GM23248 (cell line): ENCODE data around the gene VSTM2B. TPM values are rescaled to one million over a fixed set of nuclear protein-coding genes. Genes with fewer than 3 reads are reported as not detected.

Experiments
- DNase-seq: peaks from one replicate; pipeline ENCODE4 v3.0.0-alpha.2; 2015
- H2AFZ ChIP-seq: fragments of 200-600 bp; sonication (generic); 2 replicates; pipeline ENCODE4 v1.6.1; 2016; ENCODE audit warnings: antibody characterized with exemption
- H3F3A ChIP-seq: fragments of 200-600 bp; sonication (generic); 2 replicates; pipeline ENCODE4 v1.6.1; 2016; ENCODE audit warnings: mild to moderate bottlenecking, antibody characterized with exemption, mixed run types; ENCODE audit not compliant: insufficient read depth
- H3K27ac ChIP-seq: fragments of 200-600 bp; sonication (generic); 2 replicates; pipeline ENCODE4 v1.5.1; 2016; ENCODE audit warnings: mild to moderate bottlenecking
- H3K27me3 ChIP-seq: fragments of 200-600 bp; sonication (generic); replicated peaks from 2 replicates; pipeline ENCODE4 v1.6.1; 2016; ENCODE audit warnings: mild to moderate bottlenecking; ENCODE audit not compliant: insufficient read depth
- H3K36me3 ChIP-seq: fragments of 200-600 bp; sonication (generic); 2 replicates; pipeline ENCODE4 v1.6.1; 2016; ENCODE audit warnings: low read depth, mild to moderate bottlenecking
- H3K4me1 ChIP-seq: fragments of 200-600 bp; sonication (generic); 2 replicates; pipeline ENCODE4 v1.6.1; 2016; ENCODE audit warnings: mild to moderate bottlenecking; ENCODE audit not compliant: insufficient read depth
- H3K4me2 ChIP-seq: fragments of 200-600 bp; sonication (generic); one replicate; pipeline ENCODE4 v1.6.1; 2016; ENCODE audit warnings: mild to moderate bottlenecking; ENCODE audit not compliant: unreplicated experiment
- H3K4me3 ChIP-seq: fragments of 200-600 bp; sonication (generic); 2 replicates; pipeline ENCODE4 v1.5.1; 2016; ENCODE audit warnings: mild to moderate bottlenecking
- H3K79me2 ChIP-seq: fragments of 200-600 bp; sonication (generic); 2 replicates; pipeline ENCODE4 v1.6.1; 2016; ENCODE audit warnings: mild to moderate bottlenecking; ENCODE audit not compliant: insufficient read depth
- H3K9ac ChIP-seq: fragments of 200-600 bp; sonication (generic); 2 replicates; pipeline ENCODE4 v1.6.1; 2016; ENCODE audit warnings: mild to moderate bottlenecking
- H3K9me2 ChIP-seq: fragments of 200-600 bp; sonication (generic); 2 replicates; pipeline ENCODE4 v1.6.1; 2016; ENCODE audit warnings: mixed run types, mild to moderate bottlenecking, moderate library complexity; ENCODE audit not compliant: insufficient read depth
- H3K9me3 ChIP-seq: fragments of 200-600 bp; sonication (generic); one replicate; pipeline ENCODE4 v1.6.1; 2017; ENCODE audit warnings: low read depth
- H4K20me1 ChIP-seq: fragments of 200-600 bp; sonication (generic); 2 replicates; pipeline ENCODE4 v1.6.0; 2016; ENCODE audit not compliant: insufficient read depth
- EZH2 ChIP-seq: fragments of 200-600 bp; sonication (generic); IDR thresholded peaks from 2 replicates; pipeline ENCODE4 v1.6.1; 2018; ENCODE audit warnings: antibody characterized with exemption, mild to moderate bottlenecking; ENCODE audit not compliant: insufficient read depth, poor library complexity, severe bottlenecking
- EZH2phosphoT487 ChIP-seq: fragments of 200-600 bp; sonication (generic); IDR thresholded peaks from 2 replicates; pipeline ENCODE4 v1.6.1; 2018; ENCODE audit warnings: antibody characterized with exemption, moderate library complexity, mild to moderate bottlenecking, low read depth; ENCODE audit not compliant: insufficient read depth
- WGBS, 2 experiments: methylation state at CpG; one replicate each; pipeline ENCODE4 v1.1.6; 2015 to 2017; ENCODE audit warnings: low lambda C conversion rate in 2 of 2, low coverage in 1 of 2; ENCODE audit errors: missing lambda C conversion rate in 2 of 2; 5-methylcytosine and 5-hydroxymethylcytosine counted together
- in situ Hi-C: fragments of 300-500 bp; cut with MboI; formaldehyde crosslinking; loops from 2 replicates; pipeline ENCODE4 v1.15.0; 2020
- polyA plus RNA-seq: library from polyadenylated mRNA; unstranded; fragments of >200 nt; fragmentation: Nextera tagmentation; extraction: Ambion mirVana; gene quantifications from 2 replicates; pipeline ENCODE4 v1.2.1, GENCODE V29; 2016
- total RNA-seq: library from RNA; depleted of rRNA; stranded (reverse); fragments of >200 nt; shearing (Covaris generic); gene quantifications from 2 replicates; pipeline ENCODE4 v1.2.3, GENCODE V29; 2014

Gene VSTM2B
- total and polyA plus RNA-seq, 2 experiments from 2014 or later, result not detected

- no peaks in the 10 kb centered on the region for H4K20me1 ChIP-seq
- H3K4me3 ChIP-seq, result no peak overlapping the region
- in situ Hi-C loops, result no loop called here
- no peak overlapping the region for H3K9ac ChIP-seq
- H3K36me3 ChIP-seq, result no peaks in the 10 kb centered on the region
- DNase-seq, result no peak
- no peak for TF ChIP-seq EZH2
- TF ChIP-seq EZH2phosphoT487, result no peak
- H3K79me2 ChIP-seq, result no peaks in the 10 kb centered on the region
- no peaks in the 10 kb centered on the region for H3K4me1 ChIP-seq
- WGBS, 2 experiments, result 39 to 46% methylated on average over 9 of the region's 9 CpGs
- H2AFZ ChIP-seq, result no peak overlapping the region
- no peak overlapping the region for H3K4me2 ChIP-seq
- H3K9me3 ChIP-seq, result no peaks in the 10 kb centered on the region
- no peaks in the 10 kb centered on the region for H3K9me2 ChIP-seq
- 0 out of 2 replicates have a peak, but pooled peaks cover 4% of the 10 kb centered on the region for H3K27me3 ChIP-seq
- H3F3A ChIP-seq, result no peaks in the 10 kb centered on the region
- H3K27ac ChIP-seq, result no peak overlapping the region
Observed at GRCh38 chr19:29516821-29517395, 8.9 kb upstream of the VSTM2B start.

GRCh38 chr19:29517412-29517811 lies 8.4 kb upstream of the VSTM2B start:
- H3F3A ChIP-seq, result no peaks in the 10 kb centered on the region
- H3K27ac ChIP-seq, result no peak overlapping the region
- no peak for DNase-seq
- no peak for TF ChIP-seq EZH2phosphoT487
- no peaks in the 10 kb centered on the region for H3K79me2 ChIP-seq
- H3K9ac ChIP-seq, result no peak overlapping the region
- WGBS, 2 experiments, result 27 to 41% methylated on average over 4 of the region's 4 CpGs
- H3K9me2 ChIP-seq, result no peaks in the 10 kb centered on the region
- H3K36me3 ChIP-seq, result no peaks in the 10 kb centered on the region
- peaks cover 9% of the 10 kb centered on the region; the same call in 1 of the 2 replicates for H3K27me3 ChIP-seq
- no peak overlapping the region for H2AFZ ChIP-seq
- no peak overlapping the region for H3K4me2 ChIP-seq
- no peak overlapping the region for H3K4me3 ChIP-seq
- no peaks in the 10 kb centered on the region for H4K20me1 ChIP-seq
- no peaks in the 10 kb centered on the region for H3K4me1 ChIP-seq
- in situ Hi-C loops, result no loop called here
- H3K9me3 ChIP-seq, result no peaks in the 10 kb centered on the region

GRCh38 chr19:29517946-29518345 lies 7.8 kb upstream of the VSTM2B start:
- Histone ChIP-seq H3K4me2 (no peak overlapping the region), H3K9me3 (no peaks in the 10 kb centered on the region), H3F3A (no peaks in the 10 kb centered on the region), H3K79me2 (no peaks in the 10 kb centered on the region), H4K20me1 (no peaks in the 10 kb centered on the region), H3K36me3 (no peaks in the 10 kb centered on the region), H3K9ac (no peak overlapping the region), H3K4me3 (no peak overlapping the region), H3K9me2 (no peaks in the 10 kb centered on the region), H3K4me1 (no peaks in the 10 kb centered on the region), H3K27me3 (peaks cover 11% of the 10 kb centered on the region; the same call in 1 of the 2 replicates), H2AFZ (no peak overlapping the region), H3K27ac (no peak overlapping the region)
- in situ Hi-C loops, result no loop called here
- no peak for DNase-seq
- TF ChIP-seq EZH2 (no peak), EZH2phosphoT487 (no peak)
- WGBS, 2 experiments, result 59 to 65% methylated on average over 4 of the region's 4 CpGs

- Histone ChIP-seq H3K79me2 (no peaks in the 10 kb centered on the region), H3K9me2 (no peaks in the 10 kb centered on the region), H3K4me3 (no peak overlapping the region), H3K4me1 (no peaks in the 10 kb centered on the region), H3K9ac (no peak overlapping the region), H3K9me3 (no peaks in the 10 kb centered on the region), H3K36me3 (no peaks in the 10 kb centered on the region), H2AFZ (no peak overlapping the region), H4K20me1 (no peaks in the 10 kb centered on the region), H3F3A (no peaks in the 10 kb centered on the region), H3K4me2 (no peak overlapping the region), H3K27me3 (peaks cover 21% of the 10 kb centered on the region), H3K27ac (no peak overlapping the region)
- no peak for TF ChIP-seq EZH2phosphoT487
- no peak for TF ChIP-seq EZH2
- WGBS, 2 experiments, result 27 to 32% methylated on average over 5 of the region's 5 CpGs
- in situ Hi-C loops, result no loop called here
- no peak for DNase-seq
Observed at GRCh38 chr19:29519146-29519545, 6.6 kb upstream of the VSTM2B start.

GRCh38 chr19:29519931-29520330 lies 5.9 kb upstream of the VSTM2B start:
- Histone ChIP-seq H3F3A (no peaks in the 10 kb centered on the region), H3K79me2 (no peaks in the 10 kb centered on the region), H3K4me2 (no peak overlapping the region), H3K4me1 (no peaks in the 10 kb centered on the region), H3K9ac (no peak overlapping the region), H2AFZ (no peak overlapping the region), H4K20me1 (no peaks in the 10 kb centered on the region), H3K9me3 (no peaks in the 10 kb centered on the region), H3K27ac (no peak overlapping the region), H3K9me2 (no peaks in the 10 kb centered on the region), H3K36me3 (no peaks in the 10 kb centered on the region), H3K27me3 (peaks cover 27% of the 10 kb centered on the region), H3K4me3 (no peak overlapping the region)
- WGBS, 2 experiments, result 37 to 41% methylated on average over 8 of the region's 8 CpGs
- DNase-seq, result no peak
- TF ChIP-seq EZH2phosphoT487 (no peak), EZH2 (no peak)
- in situ Hi-C loops, result no loop called here
